Activated naive CD4-positive, alpha-beta T cell treated with anti-CD3 and anti-CD28 coated beads, Interleukin-2, amount 50 U/mL, for 24 hours (primary cell): ENCODE measurements around the gene CBLN3.
A peak's percentile ranks its signal among the peaks of the same experiment; 100 is the strongest.

Experiments
- H3K27ac Mint-ChIP-seq: one replicate; pipeline ENCODE4 v1.8.0; 2021; ENCODE audit warnings: mild to moderate bottlenecking, mixed read lengths
- H3K27me3 Mint-ChIP-seq: one replicate; pipeline ENCODE4 v1.8.0; 2021; ENCODE audit warnings: mixed read lengths
- H3K36me3 Mint-ChIP-seq: one replicate; pipeline ENCODE4 v1.8.0; 2021; ENCODE audit warnings: mixed read lengths
- H3K4me1 Mint-ChIP-seq: one replicate; pipeline ENCODE4 v1.8.0; 2021; ENCODE audit warnings: mixed read lengths
- H3K4me3 Mint-ChIP-seq: one replicate; pipeline ENCODE4 v1.8.0; 2021; ENCODE audit warnings: mild to moderate bottlenecking, mixed read lengths
- H3K9me3 Mint-ChIP-seq: one replicate; pipeline ENCODE4 v1.8.0; 2021; ENCODE audit warnings: mixed read lengths

The CBLN3 gene

DNA sequence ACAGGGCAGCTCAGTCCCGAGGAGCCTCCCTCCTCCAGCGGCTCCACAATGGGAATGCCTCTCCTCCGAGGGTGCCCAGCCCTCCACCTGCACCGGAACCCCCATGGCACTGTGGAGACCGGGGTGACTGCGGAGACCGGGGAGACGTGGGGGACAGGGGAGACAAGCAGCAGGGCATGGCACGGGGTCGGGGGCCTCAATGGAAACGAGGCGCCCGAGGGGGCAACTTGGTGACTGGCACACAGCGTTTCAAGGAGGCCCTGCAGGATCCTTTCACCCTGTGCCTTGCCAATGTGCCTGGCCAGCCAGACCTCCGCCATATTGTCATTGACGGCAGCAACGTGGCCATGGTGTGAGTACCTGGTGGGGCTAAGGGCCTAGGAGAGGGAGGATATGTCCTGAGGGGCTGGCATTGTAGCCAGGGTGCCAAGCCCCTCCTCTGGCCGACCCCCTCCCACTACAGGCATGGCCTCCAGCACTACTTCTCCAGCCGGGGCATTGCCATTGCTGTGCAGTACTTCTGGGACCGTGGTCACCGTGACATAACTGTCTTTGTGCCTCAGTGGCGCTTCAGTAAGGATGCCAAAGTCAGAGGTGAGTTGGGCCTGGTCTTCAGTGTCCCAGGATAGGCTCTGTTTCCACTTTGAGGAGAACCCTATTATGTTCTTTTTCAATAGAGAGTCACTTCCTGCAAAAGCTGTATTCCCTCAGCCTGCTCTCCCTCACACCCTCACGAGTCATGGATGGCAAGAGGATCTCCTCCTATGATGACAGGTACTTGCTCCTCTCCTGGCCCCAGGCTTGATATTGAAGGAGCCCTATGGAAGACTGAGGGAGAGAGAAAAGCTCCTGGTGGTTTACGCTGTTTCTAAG is 3.0 kb upstream of the CBLN3 start:
- Mint-ChIP-seq H3K4me1 (peaks cover 47% of the 10 kb centered on the region), H3K36me3 (peaks cover 13% of the 10 kb centered on the region), H3K4me3 (peak overlapping the region; percentile 36), H3K9me3 (no peaks in the 10 kb centered on the region), H3K27ac (no peak overlapping the region), H3K27me3 (no peaks in the 10 kb centered on the region)

DNA sequence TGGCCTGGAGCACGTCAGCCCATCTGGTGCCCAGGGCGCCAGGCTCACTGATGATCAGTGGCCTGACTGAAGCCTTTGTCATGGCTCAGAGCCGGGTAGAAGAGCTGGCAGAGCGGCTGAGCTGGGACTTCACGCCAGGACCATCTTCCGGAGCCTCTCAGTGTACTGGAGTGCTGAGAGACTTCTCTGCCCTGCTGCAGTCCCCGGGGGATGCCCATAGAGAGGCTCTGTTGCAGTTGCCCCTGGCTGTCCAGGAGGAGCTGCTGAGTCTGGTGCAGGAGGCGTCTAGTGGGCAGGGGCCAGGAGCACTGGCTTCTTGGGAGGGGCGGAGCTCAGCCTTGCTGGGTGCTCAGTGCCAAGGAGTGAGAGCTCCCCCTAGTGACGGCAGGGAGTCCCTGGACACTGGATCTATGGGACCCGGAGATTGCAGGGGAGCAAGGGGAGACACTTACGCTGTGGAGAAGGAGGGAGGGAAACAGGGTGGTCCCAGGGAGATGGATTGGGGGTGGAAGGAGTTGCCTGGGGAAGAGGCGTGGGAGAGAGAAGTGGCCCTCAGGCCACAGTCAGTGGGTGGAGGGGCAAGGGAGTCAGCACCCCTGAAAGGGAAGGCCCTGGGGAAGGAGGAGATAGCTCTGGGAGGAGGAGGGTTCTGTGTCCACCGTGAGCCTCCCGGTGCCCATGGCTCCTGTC is 2.2 kb upstream of the CBLN3 start:
- Mint-ChIP-seq H3K4me1 (peaks cover 47% of the 10 kb centered on the region), H3K4me3 (peak overlapping the region; percentile 92), H3K36me3 (peaks cover 11% of the 10 kb centered on the region), H3K27ac (peak overlapping the region; percentile 73), H3K27me3 (no peaks in the 10 kb centered on the region), H3K9me3 (no peaks in the 10 kb centered on the region)

DNA sequence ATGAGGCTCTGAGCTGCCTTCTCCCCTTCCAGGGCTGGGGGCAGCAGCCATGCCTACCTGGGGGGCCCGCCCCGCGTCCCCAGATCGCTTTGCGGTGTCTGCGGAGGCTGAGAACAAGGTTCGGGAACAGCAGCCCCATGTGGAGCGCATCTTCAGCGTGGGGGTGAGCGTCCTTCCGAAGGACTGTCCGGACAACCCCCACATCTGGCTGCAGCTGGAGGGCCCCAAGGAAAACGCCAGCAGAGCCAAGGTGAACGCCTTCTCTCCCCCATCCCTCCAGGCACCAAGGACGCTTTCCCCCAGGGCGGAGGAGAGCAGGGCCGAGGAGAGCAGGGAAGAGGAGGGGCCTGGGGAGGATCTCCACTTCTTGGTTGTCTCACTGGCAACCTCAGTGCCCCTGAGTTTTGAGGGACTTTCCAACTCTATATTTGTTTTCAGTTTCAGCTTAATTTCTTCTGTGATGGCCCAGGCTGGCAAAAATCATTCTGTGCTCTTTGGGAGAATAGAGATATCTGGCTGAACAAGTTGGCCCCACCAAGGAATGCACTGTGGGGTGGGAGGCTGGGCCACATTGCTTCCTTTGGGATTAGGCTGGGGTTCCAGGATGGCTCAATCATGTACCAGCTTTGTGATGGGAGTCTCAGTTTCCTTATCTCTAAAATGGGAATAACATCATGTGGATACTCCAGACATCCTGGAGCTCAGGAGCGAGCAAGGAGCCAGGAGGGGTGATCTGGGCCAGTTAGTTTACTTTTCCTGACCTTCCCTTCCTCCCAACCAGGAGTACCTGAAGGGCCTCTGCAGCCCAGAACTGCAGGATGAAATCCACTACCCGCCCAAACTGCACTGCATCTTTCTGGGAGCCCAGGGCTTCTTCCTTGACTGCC is 1.5 kb upstream of the CBLN3 start:
- Mint-ChIP-seq H3K9me3 (no peaks in the 10 kb centered on the region), H3K4me3 (peak overlapping the region; percentile 92), H3K27me3 (no peaks in the 10 kb centered on the region), H3K4me1 (peaks cover 51% of the 10 kb centered on the region), H3K27ac (peak overlapping the region; percentile 97), H3K36me3 (peaks cover 9% of the 10 kb centered on the region)

DNA sequence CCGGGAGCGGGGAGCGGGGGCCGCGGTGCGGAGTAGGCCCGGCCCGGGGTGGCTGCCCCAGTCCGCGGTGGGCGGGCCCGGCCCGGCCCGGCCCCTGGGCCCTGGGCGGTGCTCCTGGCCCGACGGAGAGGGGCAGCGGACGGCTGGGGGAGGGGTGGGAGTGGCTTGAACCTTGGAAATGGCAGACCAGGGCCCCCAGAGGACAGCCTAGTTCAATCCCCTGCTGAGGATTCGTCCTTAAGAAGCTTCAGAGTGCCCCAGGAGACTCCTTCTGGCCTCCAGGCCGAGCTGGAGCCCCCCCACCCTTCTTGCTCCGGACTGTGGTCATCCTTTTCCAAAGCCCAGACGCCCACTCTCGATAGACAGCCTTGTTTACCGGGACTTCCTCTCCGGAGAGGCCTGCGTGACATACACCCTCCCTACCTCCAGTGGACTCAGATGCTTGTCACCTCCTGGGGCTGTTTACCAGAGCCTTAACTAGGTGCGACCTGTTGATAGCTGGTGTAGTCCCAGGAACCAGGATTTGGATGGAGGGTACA is 744 bp upstream of the CBLN3 start:
- Mint-ChIP-seq H3K27ac (peak overlapping the region; percentile 97), H3K4me3 (peak overlapping the region; percentile 92), H3K27me3 (no peaks in the 10 kb centered on the region), H3K9me3 (no peaks in the 10 kb centered on the region), H3K4me1 (peaks cover 55% of the 10 kb centered on the region), H3K36me3 (peaks cover 9% of the 10 kb centered on the region)

DNA sequence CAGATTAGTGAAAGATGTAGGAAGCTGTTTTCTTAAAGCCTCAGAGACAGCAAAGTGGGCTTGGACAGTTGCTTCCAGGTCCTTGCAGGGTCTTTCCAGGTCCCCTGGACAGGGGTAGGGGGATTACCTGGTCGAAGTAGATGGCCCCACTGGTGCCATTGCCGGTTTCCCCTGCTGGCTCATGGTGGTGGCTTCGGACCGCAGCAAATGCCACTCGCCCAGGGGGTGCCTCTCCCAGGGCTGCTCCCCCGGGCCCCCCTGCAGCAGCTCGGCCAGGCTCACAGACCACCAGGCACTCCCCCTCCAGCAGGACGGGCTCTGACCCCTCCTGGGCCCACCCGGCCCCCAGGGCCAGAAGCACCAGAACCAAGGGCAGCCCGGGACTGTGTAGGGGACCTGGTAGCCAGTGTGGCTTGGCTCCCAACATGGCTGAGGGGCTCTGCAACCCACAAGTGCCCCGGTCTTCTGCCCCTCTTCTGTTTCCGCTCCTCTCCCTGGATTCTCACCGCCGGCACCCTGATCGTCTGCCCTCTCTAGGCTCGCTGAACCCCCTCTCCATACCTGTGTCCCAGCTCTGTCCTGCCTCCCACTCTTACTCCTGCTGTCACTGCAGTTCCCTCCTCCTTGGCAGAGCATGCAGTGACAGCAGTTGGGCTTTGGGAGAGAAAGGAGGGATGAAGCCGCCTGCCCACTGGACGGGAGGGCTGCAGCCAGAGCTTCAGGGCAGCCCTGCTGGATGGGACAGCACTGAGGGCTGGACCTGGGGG is 657 bp downstream of the CBLN3 start:
- no peaks in the 10 kb centered on the region for H3K27me3 Mint-ChIP-seq
- H3K4me3 Mint-ChIP-seq, result peak overlapping the region; percentile 87
- peaks cover 58% of the 10 kb centered on the region for H3K4me1 Mint-ChIP-seq
- peak overlapping the region; percentile 97 for H3K27ac Mint-ChIP-seq
- no peaks in the 10 kb centered on the region for H3K9me3 Mint-ChIP-seq
- peaks cover 9% of the 10 kb centered on the region for H3K36me3 Mint-ChIP-seq

DNA sequence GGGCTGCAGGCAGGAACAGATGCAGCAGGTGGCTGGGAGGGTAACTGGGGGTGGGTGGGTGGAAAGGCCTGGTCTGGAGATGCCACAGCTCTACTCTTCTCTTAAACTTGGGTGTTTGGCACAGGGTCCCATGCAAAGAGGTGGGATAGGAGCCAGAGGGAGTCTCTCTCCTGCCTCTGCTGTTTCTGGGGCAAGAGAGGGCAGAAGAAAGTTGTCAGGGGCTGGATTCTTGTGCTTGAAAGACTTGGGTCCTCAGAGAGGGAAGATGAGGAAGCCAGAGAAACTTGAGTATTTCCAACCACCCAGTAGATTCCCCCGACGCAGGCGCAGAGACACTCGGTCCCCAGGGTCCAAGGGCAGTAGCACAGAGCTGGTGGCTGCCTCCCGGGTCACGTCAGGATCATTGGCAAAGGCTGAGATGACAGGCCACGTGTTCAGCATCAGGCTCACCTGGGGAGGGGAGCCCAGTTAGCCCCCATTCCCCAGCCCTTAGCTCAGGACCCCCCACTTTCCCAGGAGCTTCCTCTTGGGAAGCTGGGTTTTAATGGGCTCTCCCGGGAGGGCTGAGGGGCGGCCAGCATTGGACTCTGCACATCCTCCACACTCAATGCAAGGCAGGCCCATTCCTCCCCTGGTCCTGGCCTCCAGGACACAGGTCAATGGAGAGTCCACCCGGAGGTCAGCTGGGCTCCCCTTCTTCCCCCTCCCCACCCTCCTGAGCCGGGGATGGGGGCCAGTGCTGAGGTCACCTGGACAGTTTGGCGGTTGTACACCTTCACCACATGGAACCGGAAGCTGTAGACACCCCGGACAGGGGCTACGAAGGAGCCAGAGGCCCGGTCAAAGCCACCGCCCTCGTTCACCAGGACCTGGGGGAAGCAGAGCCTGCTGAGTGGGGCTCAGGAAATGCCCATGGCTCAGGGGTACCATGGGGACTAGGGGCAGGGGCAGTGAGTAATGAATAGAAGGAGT is 1.6 kb downstream of the CBLN3 start:
- H3K9me3 Mint-ChIP-seq, result no peaks in the 10 kb centered on the region
- H3K36me3 Mint-ChIP-seq, result peaks cover 4% of the 10 kb centered on the region
- peaks cover 53% of the 10 kb centered on the region for H3K4me1 Mint-ChIP-seq
- no peaks in the 10 kb centered on the region for H3K27me3 Mint-ChIP-seq
- H3K27ac Mint-ChIP-seq, result peak overlapping the region; percentile 76
- peak overlapping the region; percentile 47 for H3K4me3 Mint-ChIP-seq

DNA sequence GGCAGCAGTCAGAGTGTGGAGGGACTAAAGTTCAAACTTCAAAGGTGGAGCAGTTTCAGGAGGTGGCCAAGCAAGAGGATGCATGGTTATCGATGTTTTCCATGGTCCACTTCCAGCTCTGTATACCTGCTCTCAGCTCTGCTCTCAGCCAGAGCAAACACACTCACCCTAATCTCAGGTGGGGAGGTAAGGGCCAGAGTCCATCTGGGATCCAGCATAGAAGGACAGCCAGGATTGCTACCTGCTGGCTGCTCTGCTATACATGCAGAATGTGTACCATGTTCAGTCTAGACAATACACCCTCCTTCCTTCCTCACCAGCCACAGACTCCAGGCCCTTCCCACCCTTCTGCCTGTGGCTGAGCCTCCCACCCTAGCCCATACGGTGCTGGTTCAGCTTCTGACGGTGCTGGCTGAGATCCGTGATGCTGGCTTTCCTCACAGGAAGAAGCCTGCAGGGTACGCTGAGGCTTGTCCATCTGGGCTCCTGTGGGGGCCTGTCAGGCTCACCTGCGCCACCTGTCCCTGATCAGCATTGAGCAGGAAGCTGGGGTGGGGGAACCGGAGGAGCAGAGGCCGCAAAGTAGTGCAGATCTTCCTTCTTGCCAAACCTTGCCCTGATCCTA is 2.4 kb downstream of the CBLN3 start:
- H3K27me3 Mint-ChIP-seq, result no peaks in the 10 kb centered on the region
- H3K9me3 Mint-ChIP-seq, result no peaks in the 10 kb centered on the region
- H3K36me3 Mint-ChIP-seq, result peaks cover 3% of the 10 kb centered on the region
- H3K4me1 Mint-ChIP-seq, result peaks cover 52% of the 10 kb centered on the region
- peak overlapping the region; percentile 69 for H3K27ac Mint-ChIP-seq
- H3K4me3 Mint-ChIP-seq, result no peak overlapping the region

DNA sequence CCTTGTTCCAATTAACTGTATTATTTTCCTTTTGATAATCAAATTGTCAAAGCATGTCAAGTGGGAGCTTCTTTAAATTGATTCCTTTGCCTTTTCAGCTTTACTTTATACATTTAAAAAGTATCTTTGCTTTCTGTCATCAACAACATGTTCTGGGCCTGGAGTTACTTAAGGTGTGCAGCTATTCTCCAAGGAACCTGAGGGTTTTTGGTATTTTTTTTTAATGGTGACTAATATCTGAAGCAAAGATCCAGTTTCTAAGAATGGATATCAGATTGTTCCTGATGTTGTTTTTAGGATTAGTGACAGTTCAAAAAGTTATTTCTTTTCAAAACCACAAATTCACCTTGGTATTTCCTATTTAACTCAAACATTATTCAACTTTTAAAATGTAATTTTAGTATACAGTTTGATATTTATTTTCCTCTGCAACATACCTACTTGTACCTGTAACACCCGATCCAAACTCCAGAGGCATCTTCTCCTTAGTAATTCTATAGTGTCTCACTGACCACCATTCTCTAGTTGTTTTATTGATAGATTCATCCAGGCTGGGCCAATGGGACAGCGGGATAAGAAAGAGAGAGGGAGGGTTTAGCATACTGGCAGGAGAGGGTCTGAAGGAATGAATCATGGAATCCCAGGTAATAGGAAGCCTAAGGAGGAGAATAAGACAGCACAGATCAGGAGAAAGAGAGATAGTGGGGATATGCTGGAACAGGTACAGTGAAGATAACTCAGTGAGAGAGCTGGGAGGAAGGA is 3.1 kb downstream of the CBLN3 start:
- H3K4me1 Mint-ChIP-seq, result peaks cover 45% of the 10 kb centered on the region
- no peaks in the 10 kb centered on the region for H3K36me3 Mint-ChIP-seq
- H3K4me3 Mint-ChIP-seq, result peak overlapping the region; percentile 16
- no peaks in the 10 kb centered on the region for H3K9me3 Mint-ChIP-seq
- H3K27me3 Mint-ChIP-seq, result no peaks in the 10 kb centered on the region
- H3K27ac Mint-ChIP-seq, result peak overlapping the region; percentile 69

DNA sequence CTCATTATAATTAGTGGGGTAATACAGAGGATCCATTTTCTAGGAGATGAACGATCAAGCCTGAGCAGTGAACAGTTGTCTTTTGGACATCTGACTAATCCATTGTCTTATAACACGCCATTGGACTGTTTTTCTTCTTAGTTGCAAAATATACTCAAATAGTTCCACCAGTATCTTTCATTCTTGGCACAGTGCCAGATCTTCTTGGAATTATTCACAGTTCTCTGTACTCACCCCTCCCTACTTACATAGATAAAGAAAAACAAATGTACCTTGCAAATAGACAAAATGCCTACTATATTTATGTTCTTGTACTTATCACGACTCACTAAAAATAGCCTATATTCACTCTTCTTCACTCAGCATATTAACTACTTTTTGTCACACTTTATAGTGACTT is 3.8 kb downstream of the CBLN3 start:
- Mint-ChIP-seq H3K36me3 (no peaks in the 10 kb centered on the region), H3K9me3 (no peaks in the 10 kb centered on the region), H3K27me3 (no peaks in the 10 kb centered on the region), H3K27ac (peak overlapping the region; percentile 79), H3K4me3 (no peak overlapping the region), H3K4me1 (peaks cover 39% of the 10 kb centered on the region)

DNA sequence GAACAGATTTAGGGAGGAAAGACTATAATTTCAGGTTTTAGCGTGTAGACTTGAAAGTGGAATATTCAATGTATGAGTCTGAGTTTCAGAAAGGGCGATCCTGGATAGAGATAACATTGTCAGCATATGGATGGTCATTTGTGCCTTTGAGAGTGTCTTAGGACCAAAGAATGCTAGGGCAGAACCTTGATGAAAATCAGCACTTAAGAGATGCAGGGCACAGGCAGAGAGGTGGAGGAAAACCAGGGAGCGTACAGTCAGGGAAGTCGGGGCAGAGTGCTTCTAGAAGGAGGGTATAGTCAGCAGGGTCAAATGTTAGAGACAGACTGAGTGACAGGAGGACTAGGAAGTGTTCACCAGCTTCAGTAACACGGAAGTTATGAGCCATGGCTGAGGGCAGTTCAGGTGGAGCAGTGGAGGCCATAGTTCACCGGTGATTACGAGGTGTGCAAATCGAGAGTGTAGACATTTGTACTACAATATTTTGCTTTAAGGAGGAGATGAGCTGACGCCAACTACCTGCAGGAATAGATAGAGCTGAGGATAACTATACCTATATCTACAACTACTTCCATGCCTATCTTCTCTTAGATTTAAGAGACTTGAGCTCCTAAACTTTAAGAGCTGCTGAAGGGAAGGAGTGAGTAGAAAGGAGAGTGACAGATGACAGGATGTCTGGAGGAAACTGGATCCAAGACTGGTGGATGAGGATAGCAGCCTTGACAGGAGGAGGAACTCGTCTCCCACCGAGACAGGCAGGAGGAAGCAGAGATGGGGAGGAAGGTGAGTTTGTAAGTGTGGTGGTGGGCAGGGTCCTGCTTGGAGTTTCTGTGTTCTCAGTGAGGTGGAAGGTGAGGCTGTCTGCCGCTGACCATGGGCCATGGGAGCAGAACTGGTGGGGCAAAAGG is 6.5 kb downstream of the CBLN3 start:
- Mint-ChIP-seq H3K9me3 (no peaks in the 10 kb centered on the region), H3K36me3 (no peaks in the 10 kb centered on the region), H3K27ac (no peak overlapping the region), H3K4me1 (peaks cover 28% of the 10 kb centered on the region), H3K4me3 (no peak overlapping the region), H3K27me3 (peaks cover 2% of the 10 kb centered on the region)

DNA sequence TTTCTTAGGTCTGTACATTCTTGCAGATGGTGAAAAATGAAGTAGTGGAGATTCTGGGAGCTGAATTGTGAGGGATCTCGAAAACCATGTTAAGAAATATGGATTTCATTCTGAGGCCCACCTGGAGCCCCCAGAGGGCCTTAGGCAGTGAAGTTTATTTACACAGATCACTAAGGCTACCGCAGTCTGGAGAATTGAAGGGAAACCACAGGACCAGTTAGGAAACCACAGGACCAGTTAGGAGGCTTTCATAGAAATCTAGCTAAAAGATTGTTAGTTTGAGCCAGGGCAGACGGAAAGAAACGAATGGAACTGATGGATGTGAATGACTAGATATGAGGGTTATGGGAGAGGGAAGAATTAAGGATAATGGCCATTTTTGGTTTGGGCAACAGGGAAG is 7.2 kb downstream of the CBLN3 start:
- no peak overlapping the region for H3K4me3 Mint-ChIP-seq
- no peaks in the 10 kb centered on the region for H3K9me3 Mint-ChIP-seq
- peaks cover 2% of the 10 kb centered on the region for H3K27me3 Mint-ChIP-seq
- no peak overlapping the region for H3K27ac Mint-ChIP-seq
- H3K36me3 Mint-ChIP-seq, result no peaks in the 10 kb centered on the region
- peaks cover 23% of the 10 kb centered on the region for H3K4me1 Mint-ChIP-seq

DNA sequence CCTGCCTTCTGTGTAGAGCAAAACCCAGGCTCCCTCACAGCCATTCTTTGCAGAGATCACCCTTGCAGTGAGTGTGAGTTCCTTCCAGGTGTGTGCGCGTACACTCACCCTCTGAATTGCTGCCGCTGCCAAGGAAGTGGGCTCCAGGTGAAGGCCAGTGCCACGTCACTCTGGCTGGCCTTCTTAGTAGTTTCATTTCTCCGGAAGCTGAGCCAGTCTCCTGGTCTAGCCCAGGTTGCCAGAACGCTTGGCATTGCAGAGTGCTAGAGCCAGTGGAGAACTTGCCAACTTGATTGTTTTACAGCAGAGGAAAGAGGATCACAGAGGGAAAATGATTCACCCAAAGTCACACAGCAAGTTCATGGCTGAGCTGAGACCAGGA is 11.0 kb downstream of the CBLN3 start:
- H3K27me3 Mint-ChIP-seq, result peaks cover 4% of the 10 kb centered on the region
- no peaks in the 10 kb centered on the region for H3K36me3 Mint-ChIP-seq
- H3K4me3 Mint-ChIP-seq, result no peak overlapping the region
- H3K9me3 Mint-ChIP-seq, result no peaks in the 10 kb centered on the region
- no peaks in the 10 kb centered on the region for H3K4me1 Mint-ChIP-seq
- H3K27ac Mint-ChIP-seq, result no peak overlapping the region
